LNCaP clone FGC (cell line): Measurements from ENCODE around the gene MAST3.

Experiments
- DNase-seq: peaks from one replicate; pipeline ENCODE4 v3.0.0-alpha.2; 2011; ENCODE audit warnings: low read depth
- H3K4me3 ChIP-seq: 2 replicates; pipeline ENCODE4 v1.5.1; 2011; ENCODE audit warnings: mild to moderate bottlenecking, low read depth, low read length, control low read depth
- TF ChIP-seq, protein P1 (sequence below): IDR thresholded peaks from 2 replicates; pipeline ENCODE4 v1.5.1; 2012; ENCODE audit warnings: mild to moderate bottlenecking; ENCODE audit not compliant: control insufficient read depth, insufficient read depth; ENCODE audit errors: extremely low read depth

Gene MAST3

DNA sequence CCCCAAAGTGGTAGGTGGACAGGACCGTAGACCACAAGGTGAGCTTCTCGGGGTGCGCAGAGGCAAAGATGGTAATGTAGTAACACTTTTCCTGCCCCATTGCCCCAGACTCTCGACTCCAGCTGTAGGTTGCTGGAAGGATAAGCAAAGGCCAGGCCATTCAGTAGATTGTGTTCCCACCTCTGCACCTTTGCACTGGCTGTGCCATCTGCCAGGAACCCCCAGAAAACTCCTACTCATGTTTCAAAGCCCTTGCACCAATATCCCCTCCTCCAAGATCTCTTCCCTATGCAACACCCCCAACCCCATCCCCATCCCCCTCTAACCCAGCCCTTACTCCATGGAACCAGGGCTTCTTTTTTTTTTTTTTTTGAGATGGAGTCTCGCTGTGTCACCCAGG, 29.2 kb upstream of the MAST3 start:
- TF ChIP-seq, protein P1, sequence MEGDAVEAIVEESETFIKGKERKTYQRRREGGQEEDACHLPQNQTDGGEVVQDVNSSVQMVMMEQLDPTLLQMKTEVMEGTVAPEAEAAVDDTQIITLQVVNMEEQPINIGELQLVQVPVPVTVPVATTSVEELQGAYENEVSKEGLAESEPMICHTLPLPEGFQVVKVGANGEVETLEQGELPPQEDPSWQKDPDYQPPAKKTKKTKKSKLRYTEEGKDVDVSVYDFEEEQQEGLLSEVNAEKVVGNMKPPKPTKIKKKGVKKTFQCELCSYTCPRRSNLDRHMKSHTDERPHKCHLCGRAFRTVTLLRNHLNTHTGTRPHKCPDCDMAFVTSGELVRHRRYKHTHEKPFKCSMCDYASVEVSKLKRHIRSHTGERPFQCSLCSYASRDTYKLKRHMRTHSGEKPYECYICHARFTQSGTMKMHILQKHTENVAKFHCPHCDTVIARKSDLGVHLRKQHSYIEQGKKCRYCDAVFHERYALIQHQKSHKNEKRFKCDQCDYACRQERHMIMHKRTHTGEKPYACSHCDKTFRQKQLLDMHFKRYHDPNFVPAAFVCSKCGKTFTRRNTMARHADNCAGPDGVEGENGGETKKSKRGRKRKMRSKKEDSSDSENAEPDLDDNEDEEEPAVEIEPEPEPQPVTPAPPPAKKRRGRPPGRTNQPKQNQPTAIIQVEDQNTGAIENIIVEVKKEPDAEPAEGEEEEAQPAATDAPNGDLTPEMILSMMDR, result no peak
- DNase-seq, result no peak
- H3K4me3 ChIP-seq, result no peak overlapping the region

DNA sequence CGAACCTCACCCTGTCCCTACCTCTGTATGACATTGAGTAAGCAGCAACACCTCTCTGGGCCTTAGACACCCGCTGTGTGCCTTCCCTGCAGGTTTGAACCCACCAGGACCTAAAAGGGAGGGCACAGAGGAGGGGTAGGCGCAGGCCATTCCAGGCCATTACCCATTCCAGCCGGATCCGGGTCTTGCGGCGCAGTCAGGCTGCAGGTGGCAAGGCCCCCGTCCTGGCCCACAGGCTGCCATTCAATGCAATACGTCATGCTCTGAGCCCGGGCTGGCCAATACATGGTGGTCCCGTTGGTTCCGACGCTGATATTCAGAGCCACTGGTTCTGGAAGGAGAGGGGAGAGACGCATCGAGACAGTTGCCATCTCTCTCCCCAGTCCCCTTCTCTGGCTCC, 28.2 kb upstream of the MAST3 start:
- no peak for DNase-seq
- TF ChIP-seq, protein P1, result no peak
- no peak overlapping the region for H3K4me3 ChIP-seq

DNA sequence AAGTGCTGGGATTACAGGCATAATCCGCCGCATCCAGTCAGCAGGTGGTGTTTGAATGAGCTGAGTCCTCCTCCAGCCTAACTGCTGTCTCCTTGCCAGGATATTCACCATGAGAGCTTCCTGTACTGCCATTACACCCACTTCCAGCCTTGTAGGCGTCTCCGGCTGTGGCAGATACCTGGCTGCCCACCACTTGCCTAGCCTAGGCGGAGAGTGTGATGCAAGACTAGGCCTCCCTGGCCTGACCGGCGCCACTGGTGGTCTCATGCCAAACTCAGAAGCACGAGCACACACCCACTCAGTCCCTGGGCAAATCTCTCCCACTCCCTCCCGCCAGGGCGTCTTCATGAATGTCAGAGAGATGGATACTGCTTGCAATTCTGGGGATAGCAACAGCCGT, 27.4 kb upstream of the MAST3 start:
- no peak overlapping the region for H3K4me3 ChIP-seq
- TF ChIP-seq, protein P1, result no peak
- DNase-seq, result no peak

DNA sequence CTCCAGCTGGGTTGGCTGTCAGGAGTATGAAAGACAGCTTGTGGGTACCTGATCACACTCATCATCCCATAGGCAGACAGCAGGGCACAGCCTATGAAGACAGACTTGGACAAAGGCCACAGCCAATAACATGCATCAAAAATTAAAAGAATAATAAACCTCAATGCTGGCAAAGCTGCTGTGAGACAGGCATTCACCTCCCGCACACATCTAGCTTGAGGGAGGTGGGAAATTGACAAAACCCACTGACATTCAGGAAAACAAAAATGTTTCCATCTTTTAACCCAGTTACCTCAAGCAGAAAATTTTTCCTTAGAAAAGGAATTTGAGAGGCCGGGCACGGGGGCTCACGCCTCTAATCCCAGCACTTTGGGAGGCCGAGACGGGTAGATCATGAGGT, 25.2 kb upstream of the MAST3 start:
- no peak overlapping the region for H3K4me3 ChIP-seq
- TF ChIP-seq, protein P1, result no peak
- DNase-seq, result no peak

DNA sequence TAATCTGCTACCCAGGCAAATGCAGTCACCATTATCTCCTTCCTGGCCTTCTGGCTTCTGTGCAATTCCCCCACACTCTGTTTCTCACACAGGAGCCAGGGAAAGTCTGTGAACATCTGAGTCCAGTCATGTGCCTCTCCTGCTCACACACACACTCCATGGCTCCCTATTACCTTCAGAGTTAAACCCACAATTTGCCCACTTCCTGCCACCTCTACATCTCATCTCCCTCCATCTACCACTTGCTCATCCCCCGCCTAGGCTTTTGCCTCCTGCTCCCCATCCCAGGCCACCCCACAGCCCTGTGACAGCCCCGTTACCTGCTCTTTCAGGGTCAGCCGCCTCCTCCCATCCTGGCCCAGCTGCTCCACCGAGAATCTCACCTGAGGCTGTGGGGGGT, 24.4 kb upstream of the MAST3 start:
- DNase-seq, result no peak
- no peak overlapping the region for H3K4me3 ChIP-seq
- TF ChIP-seq, protein P1, result no peak

DNA sequence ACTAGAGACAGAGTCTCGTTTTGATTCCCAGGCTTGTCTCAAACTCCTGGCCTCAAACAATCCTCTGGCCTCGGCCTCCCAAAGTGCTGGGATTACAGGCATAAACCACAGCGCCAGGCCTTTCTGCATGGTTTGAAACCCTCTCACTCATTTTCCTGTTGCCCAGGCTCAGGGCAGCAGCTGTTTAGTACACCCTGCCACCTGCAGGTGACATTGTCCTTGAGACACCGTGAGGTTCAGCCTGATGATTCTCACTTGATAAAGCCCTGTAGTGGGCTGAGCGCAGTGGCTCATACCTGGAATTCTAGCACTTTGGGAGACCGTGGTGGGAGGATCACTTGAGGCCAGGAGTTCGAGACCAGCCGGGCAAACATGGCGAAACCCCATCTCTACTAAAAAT, 23.4 kb upstream of the MAST3 start:
- no peak for DNase-seq
- no peak overlapping the region for H3K4me3 ChIP-seq
- TF ChIP-seq, protein P1, result peak; percentile 29; the same call in 1 of the 2 replicates

DNA sequence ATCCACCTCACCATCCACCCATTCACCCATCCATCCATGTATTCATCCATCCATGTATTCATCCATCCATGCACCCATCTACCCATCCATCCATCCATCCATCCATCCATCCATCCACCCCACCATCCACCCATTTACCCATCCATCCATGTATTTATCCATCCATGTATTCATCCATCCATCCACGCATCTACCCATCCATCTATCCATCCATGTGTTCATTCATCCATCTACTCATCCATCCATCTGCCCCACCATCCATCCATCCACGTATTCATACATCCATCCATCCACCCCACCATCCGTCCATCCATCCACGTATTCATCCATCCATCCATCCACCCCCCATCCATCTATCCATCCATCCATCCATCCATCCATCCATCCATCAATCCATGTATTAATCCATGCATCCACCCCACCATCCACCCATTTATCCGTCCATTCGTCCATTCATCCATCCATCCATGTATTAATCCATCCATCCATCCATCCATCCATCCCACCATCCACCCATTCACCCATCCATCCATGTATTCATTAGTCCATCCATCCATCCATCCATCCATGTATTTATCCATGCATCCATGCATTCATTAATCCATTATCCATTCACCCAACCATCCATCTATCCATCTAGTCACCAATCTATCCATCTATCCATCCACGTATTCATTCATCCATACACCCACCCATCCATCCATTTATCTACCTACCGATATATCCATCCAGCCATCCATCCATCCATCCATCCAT, 13.5 kb upstream of the MAST3 start:
- DNase-seq, result no peak
- no peak overlapping the region for H3K4me3 ChIP-seq
- TF ChIP-seq, protein P1, result no peak
